Measurements from ENCODE around the gene FAM228B.

DNA sequence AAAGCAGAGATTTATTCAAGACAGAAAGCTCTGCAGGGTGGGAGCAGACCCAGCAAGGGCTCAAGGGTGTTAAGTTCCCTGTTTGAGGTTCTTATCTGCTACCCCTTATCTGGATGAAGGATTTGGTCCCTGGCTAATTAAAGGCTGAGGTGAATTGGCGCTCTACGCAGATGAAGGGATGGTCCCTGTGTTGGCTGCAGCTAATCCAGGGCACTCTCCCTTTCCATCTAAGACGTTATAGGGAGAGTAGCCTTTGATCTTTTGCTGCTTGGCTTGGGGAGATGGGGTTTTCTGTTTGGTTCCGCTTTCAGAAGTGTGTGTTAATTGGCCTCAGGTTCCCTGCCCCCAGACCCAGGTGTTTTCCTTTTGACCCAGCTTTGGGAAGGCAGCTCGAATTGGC lies 68.6 kb downstream of the FAM228B start:
- TF ChIP-seq, protein P1, sequence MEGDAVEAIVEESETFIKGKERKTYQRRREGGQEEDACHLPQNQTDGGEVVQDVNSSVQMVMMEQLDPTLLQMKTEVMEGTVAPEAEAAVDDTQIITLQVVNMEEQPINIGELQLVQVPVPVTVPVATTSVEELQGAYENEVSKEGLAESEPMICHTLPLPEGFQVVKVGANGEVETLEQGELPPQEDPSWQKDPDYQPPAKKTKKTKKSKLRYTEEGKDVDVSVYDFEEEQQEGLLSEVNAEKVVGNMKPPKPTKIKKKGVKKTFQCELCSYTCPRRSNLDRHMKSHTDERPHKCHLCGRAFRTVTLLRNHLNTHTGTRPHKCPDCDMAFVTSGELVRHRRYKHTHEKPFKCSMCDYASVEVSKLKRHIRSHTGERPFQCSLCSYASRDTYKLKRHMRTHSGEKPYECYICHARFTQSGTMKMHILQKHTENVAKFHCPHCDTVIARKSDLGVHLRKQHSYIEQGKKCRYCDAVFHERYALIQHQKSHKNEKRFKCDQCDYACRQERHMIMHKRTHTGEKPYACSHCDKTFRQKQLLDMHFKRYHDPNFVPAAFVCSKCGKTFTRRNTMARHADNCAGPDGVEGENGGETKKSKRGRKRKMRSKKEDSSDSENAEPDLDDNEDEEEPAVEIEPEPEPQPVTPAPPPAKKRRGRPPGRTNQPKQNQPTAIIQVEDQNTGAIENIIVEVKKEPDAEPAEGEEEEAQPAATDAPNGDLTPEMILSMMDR (conservative IDR thresholded peaks at IDR 0.05 in 1 of 2, IDR thresholded peaks at IDR 0.05 in 1 of 2; ENCODE audit: low read depth in 1 of 2, low read length in 2 of 2) = no peak
- TF ChIP-seq EZH2 (IDR thresholded peaks at IDR 0.05; ENCODE audit: low read length, missing control alignments) = no peak

Measured in fibroblast of lung (primary cell).